Measurements from ENCODE around the gene SLC29A3.

SLC29A3 gene

DNA sequence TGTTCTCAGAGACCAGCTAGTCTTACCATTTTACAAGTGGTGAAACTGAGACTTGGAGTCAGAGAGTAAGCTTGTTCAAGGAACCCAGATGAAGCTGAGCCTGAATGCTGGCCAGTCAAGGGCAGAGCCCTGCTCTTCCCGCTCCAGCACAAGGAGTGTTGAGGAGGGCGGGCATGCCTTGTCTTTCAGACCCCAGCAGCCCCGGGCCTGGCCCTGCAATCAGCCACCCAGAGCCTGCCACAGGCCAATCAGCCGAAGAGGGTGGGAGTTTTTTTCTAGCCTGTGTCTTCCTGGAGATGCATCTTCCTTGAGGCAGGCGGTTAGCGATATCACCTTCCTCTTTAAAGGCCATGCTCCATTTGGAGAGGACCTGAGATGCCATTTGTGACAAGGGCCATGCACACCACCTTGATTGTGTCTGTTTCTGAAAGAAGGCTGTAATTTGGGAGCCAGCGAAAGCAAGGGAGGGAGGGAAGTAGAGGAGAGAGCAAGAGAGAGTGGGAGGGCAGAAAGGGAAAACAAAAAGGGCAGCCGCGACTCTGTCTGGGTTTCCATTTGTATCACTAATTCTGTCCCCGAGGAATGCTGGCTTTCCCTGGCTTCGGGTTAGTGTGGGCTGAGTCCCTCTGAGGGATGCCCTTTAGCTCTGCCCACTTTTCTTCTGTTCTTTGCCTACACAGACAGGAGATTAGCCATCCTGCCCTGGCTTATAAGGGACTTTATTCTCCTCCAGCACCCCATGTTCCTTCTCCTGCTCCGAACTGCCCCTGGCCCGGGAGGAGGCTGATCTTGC lies 85.6 kb downstream of the SLC29A3 start:
- no peak for TF ChIP-seq CTCF (conservative IDR thresholded peaks at IDR 0.05; ENCODE audit: control insufficient read depth, insufficient read depth, low read depth, low read length)
- no peak overlapping the region for H3K4me3 ChIP-seq (ENCODE audit: control insufficient read depth, low read depth, low read length)
- no peak for DNase-seq (ENCODE audit: low read depth)

- no peak for DNase-seq (ENCODE audit: low read depth)
Measured at GRCh38 chr10:71406878-71407277, 87.8 kb downstream of the SLC29A3 start.

GRCh38 chr10:71408436-71409225 lies 89.6 kb downstream of the SLC29A3 start:
- DNase-seq (ENCODE audit: low read depth), result no peak
- TF ChIP-seq CTCF (conservative IDR thresholded peaks at IDR 0.05; ENCODE audit: control insufficient read depth, insufficient read depth, low read depth, low read length), result no peak
- H3K4me3 ChIP-seq (ENCODE audit: control insufficient read depth, low read depth, low read length), result no peak overlapping the region

More at GRCh38 chr10:71406878-71407277, 87.8 kb downstream of the SLC29A3 start:
- no peak for TF ChIP-seq CTCF (conservative IDR thresholded peaks at IDR 0.05; ENCODE audit: control insufficient read depth, insufficient read depth, low read depth, low read length)
- no peak overlapping the region for H3K4me3 ChIP-seq (ENCODE audit: control insufficient read depth, low read depth, low read length)

GRCh38 chr10:71409516-71410104 lies 90.6 kb downstream of the SLC29A3 start:
- DNase-seq (ENCODE audit: low read depth), result no peak
- no peak overlapping the region for H3K4me3 ChIP-seq (ENCODE audit: control insufficient read depth, low read depth, low read length)
- no peak for TF ChIP-seq CTCF (conservative IDR thresholded peaks at IDR 0.05; ENCODE audit: control insufficient read depth, insufficient read depth, low read depth, low read length)

Measured in fibroblast of mammary gland (primary cell).